A549 (cell line): Measurements from ENCODE around the gene KRT32. TPM values are rescaled to one million over a fixed set of nuclear protein-coding genes. Genes with fewer than 3 reads are reported as not detected.

Experiments
- polyA plus RNA-seq, 4 experiments: library from polyadenylated mRNA; depleted of rRNA in 3 of 4; stranded (reverse); fragments of >200 nt; fragmentation: RNase III in 1 of 4; extraction: RNeasy Plus Mini Kit Qiagen cat#74134 plus additional on column Dnase treatment in 1 of 4; gene quantifications; 2 replicates in 3 of 4; 3 replicates in 1 of 4; pipeline ENCODE4 v1.2.3, GENCODE V29; 2011 to 2017
- small RNA-seq, 6 experiments: library from RNA; depleted of rRNA; stranded (forward); fragments of <200 nt; gene quantifications; one replicate each; pipeline ENCODE3, GENCODE V24; 2012

Gene KRT32
- polyA plus RNA-seq, 2 of the 4 experiments (the other 2 are of a cell fraction): not detected

Small RNA genes lying within 50 kb of the gene (small RNA-seq; reads per million reads assigned to genes)
- gene RNU2-32P: 0.12 to 25.8 (median 4.4) reads per million in 6 experiments

Other genes starting within 250 kb of the KRT32 start
- gene KRTAP9-2, start 240.7 kb downstream of the KRT32 start, polyA plus RNA-seq (2011; rRNA removed): not detected in 2 replicates
- not detected in 3 replicates for gene KRTAP9-2, start 240.7 kb downstream of the KRT32 start, polyA plus RNA-seq (2017; fragmentation: RNase III; extraction: RNeasy Plus Mini Kit Qiagen cat#74134 plus additional on column Dnase treatment)
- not detected in 2 replicates for gene KRTAP9-3, start 234.9 kb downstream of the KRT32 start, polyA plus RNA-seq (2011; rRNA removed)
- gene KRTAP9-3, start 234.9 kb downstream of the KRT32 start, polyA plus RNA-seq (2017; fragmentation: RNase III; extraction: RNeasy Plus Mini Kit Qiagen cat#74134 plus additional on column Dnase treatment): not detected in 3 replicates
- not detected in 2 replicates for gene KRTAP9-8, start 229.4 kb downstream of the KRT32 start, polyA plus RNA-seq (2011; rRNA removed)
- not detected in 3 replicates for gene KRTAP9-8, start 229.4 kb downstream of the KRT32 start, polyA plus RNA-seq (2017; fragmentation: RNase III; extraction: RNeasy Plus Mini Kit Qiagen cat#74134 plus additional on column Dnase treatment)
- not detected in 2 replicates for gene KRTAP9-4, start 217.7 kb downstream of the KRT32 start, polyA plus RNA-seq (2011; rRNA removed)
- gene KRTAP9-4, start 217.7 kb downstream of the KRT32 start, polyA plus RNA-seq (2017; fragmentation: RNase III; extraction: RNeasy Plus Mini Kit Qiagen cat#74134 plus additional on column Dnase treatment): not detected in 3 replicates
- not detected in 2 replicates for gene KRTAP9-9, start 212.0 kb downstream of the KRT32 start, polyA plus RNA-seq (2011; rRNA removed)
- not detected in 3 replicates for gene KRTAP9-9, start 212.0 kb downstream of the KRT32 start, polyA plus RNA-seq (2017; fragmentation: RNase III; extraction: RNeasy Plus Mini Kit Qiagen cat#74134 plus additional on column Dnase treatment)
- not detected in 2 replicates for gene KRTAP9-6, start 202.0 kb downstream of the KRT32 start, polyA plus RNA-seq (2011; rRNA removed)
- gene KRTAP9-6, start 202.0 kb downstream of the KRT32 start, polyA plus RNA-seq (2017; fragmentation: RNase III; extraction: RNeasy Plus Mini Kit Qiagen cat#74134 plus additional on column Dnase treatment): not detected in 3 replicates
- gene KRTAP9-7, start 191.7 kb downstream of the KRT32 start, polyA plus RNA-seq (2011; rRNA removed): not detected in 2 replicates
- not detected in 3 replicates for gene KRTAP9-7, start 191.7 kb downstream of the KRT32 start, polyA plus RNA-seq (2017; fragmentation: RNase III; extraction: RNeasy Plus Mini Kit Qiagen cat#74134 plus additional on column Dnase treatment)
- gene KRTAP29-1, start 164.5 kb downstream of the KRT32 start, polyA plus RNA-seq (2011; rRNA removed): not detected in 2 replicates
- gene KRTAP29-1, start 164.5 kb downstream of the KRT32 start, polyA plus RNA-seq (2017; fragmentation: RNase III; extraction: RNeasy Plus Mini Kit Qiagen cat#74134 plus additional on column Dnase treatment): not detected in 3 replicates
- gene KRTAP16-1, start 158.1 kb downstream of the KRT32 start, polyA plus RNA-seq (2011; rRNA removed): not detected in 2 replicates
- not detected in 3 replicates for gene KRTAP16-1, start 158.1 kb downstream of the KRT32 start, polyA plus RNA-seq (2017; fragmentation: RNase III; extraction: RNeasy Plus Mini Kit Qiagen cat#74134 plus additional on column Dnase treatment)
- not detected in 2 replicates for gene KRTAP17-1, start 151.7 kb downstream of the KRT32 start, polyA plus RNA-seq (2011; rRNA removed)
- not detected in 3 replicates for gene KRTAP17-1, start 151.7 kb downstream of the KRT32 start, polyA plus RNA-seq (2017; fragmentation: RNase III; extraction: RNeasy Plus Mini Kit Qiagen cat#74134 plus additional on column Dnase treatment)
- not detected in 2 replicates for gene KRT33A, start 116.6 kb downstream of the KRT32 start, polyA plus RNA-seq (2011; rRNA removed)
- gene KRT33A, start 116.6 kb downstream of the KRT32 start, polyA plus RNA-seq (2017; fragmentation: RNase III; extraction: RNeasy Plus Mini Kit Qiagen cat#74134 plus additional on column Dnase treatment): not detected in 3 replicates
- gene KRT33B, start 97.6 kb downstream of the KRT32 start, polyA plus RNA-seq (2011; rRNA removed): not detected in 2 replicates
- 0.05 to 0.08 TPM in 2 of 3 replicates, not detected in the other for gene KRT33B, start 97.6 kb downstream of the KRT32 start, polyA plus RNA-seq (2017; fragmentation: RNase III; extraction: RNeasy Plus Mini Kit Qiagen cat#74134 plus additional on column Dnase treatment)
- 0.09 TPM in 2 replicates for gene KRT34, start 85.1 kb downstream of the KRT32 start, polyA plus RNA-seq (2011; rRNA removed)
- gene KRT34, start 85.1 kb downstream of the KRT32 start, polyA plus RNA-seq (2017; fragmentation: RNase III; extraction: RNeasy Plus Mini Kit Qiagen cat#74134 plus additional on column Dnase treatment): 0.17 to 0.33 TPM (median 0.23 TPM) in 3 replicates
- gene KRT31, start 69.8 kb downstream of the KRT32 start, polyA plus RNA-seq (2011; rRNA removed): not detected in 2 replicates
- gene KRT31, start 69.8 kb downstream of the KRT32 start, polyA plus RNA-seq (2017; fragmentation: RNase III; extraction: RNeasy Plus Mini Kit Qiagen cat#74134 plus additional on column Dnase treatment): not detected in 3 replicates
- not detected in 2 replicates for gene KRT37, start 42.8 kb downstream of the KRT32 start, polyA plus RNA-seq (2011; rRNA removed)
- gene KRT37, start 42.8 kb downstream of the KRT32 start, polyA plus RNA-seq (2017; fragmentation: RNase III; extraction: RNeasy Plus Mini Kit Qiagen cat#74134 plus additional on column Dnase treatment): not detected in 3 replicates
- not detected in 2 replicates for gene KRT38, start 26.4 kb downstream of the KRT32 start, polyA plus RNA-seq (2011; rRNA removed)
- gene KRT38, start 26.4 kb downstream of the KRT32 start, polyA plus RNA-seq (2017; fragmentation: RNase III; extraction: RNeasy Plus Mini Kit Qiagen cat#74134 plus additional on column Dnase treatment): not detected in 3 replicates
- not detected in 2 replicates for gene KRT35, start 13.8 kb upstream of the KRT32 start, polyA plus RNA-seq (2011; rRNA removed)
- gene KRT35, start 13.8 kb upstream of the KRT32 start, polyA plus RNA-seq (2017; fragmentation: RNase III; extraction: RNeasy Plus Mini Kit Qiagen cat#74134 plus additional on column Dnase treatment): not detected in 3 replicates
- gene KRT36, start 22.5 kb upstream of the KRT32 start, polyA plus RNA-seq (2011; rRNA removed): not detected in 2 replicates
- gene KRT36, start 22.5 kb upstream of the KRT32 start, polyA plus RNA-seq (2017; fragmentation: RNase III; extraction: RNeasy Plus Mini Kit Qiagen cat#74134 plus additional on column Dnase treatment): not detected in 3 replicates
- 0.06 and 0.08 TPM in 2 replicates for gene KRT13, start 38.2 kb upstream of the KRT32 start, polyA plus RNA-seq (2011; rRNA removed)
- not detected in 3 replicates for gene KRT13, start 38.2 kb upstream of the KRT32 start, polyA plus RNA-seq (2017; fragmentation: RNase III; extraction: RNeasy Plus Mini Kit Qiagen cat#74134 plus additional on column Dnase treatment)
- gene KRT15, start 51.5 kb upstream of the KRT32 start, polyA plus RNA-seq (2011; rRNA removed): 2.1 and 2.6 TPM in 2 replicates
- 0.54 to 1.4 TPM (median 0.62 TPM) in 3 replicates for gene KRT15, start 51.5 kb upstream of the KRT32 start, polyA plus RNA-seq (2017; fragmentation: RNase III; extraction: RNeasy Plus Mini Kit Qiagen cat#74134 plus additional on column Dnase treatment)
- gene KRT19, start 60.9 kb upstream of the KRT32 start, polyA plus RNA-seq (2011; rRNA removed): 23.8 and 26.2 TPM in 2 replicates
- 27.8 to 31.2 TPM (median 29.9 TPM) in 3 replicates for gene KRT19, start 60.9 kb upstream of the KRT32 start, polyA plus RNA-seq (2017; fragmentation: RNase III; extraction: RNeasy Plus Mini Kit Qiagen cat#74134 plus additional on column Dnase treatment)
- not detected in 2 replicates for gene KRT9, start 104.7 kb upstream of the KRT32 start, polyA plus RNA-seq (2011; rRNA removed)
- not detected in 3 replicates for gene KRT9, start 104.7 kb upstream of the KRT32 start, polyA plus RNA-seq (2017; fragmentation: RNase III; extraction: RNeasy Plus Mini Kit Qiagen cat#74134 plus additional on column Dnase treatment)
- 0.04 TPM in 1 of 2 replicates, not detected in the other for gene KRT14, start 119.5 kb upstream of the KRT32 start, polyA plus RNA-seq (2011; rRNA removed)
- 0.07 to 0.10 TPM (median 0.09 TPM) in 3 replicates for gene KRT14, start 119.5 kb upstream of the KRT32 start, polyA plus RNA-seq (2017; fragmentation: RNase III; extraction: RNeasy Plus Mini Kit Qiagen cat#74134 plus additional on column Dnase treatment)
- gene KRT16, start 145.4 kb upstream of the KRT32 start, polyA plus RNA-seq (2011; rRNA removed): 0.21 and 0.28 TPM in 2 replicates
- 0.44 TPM in 1 of 3 replicates, not detected in the others for gene KRT16, start 145.4 kb upstream of the KRT32 start, polyA plus RNA-seq (2017; fragmentation: RNase III; extraction: RNeasy Plus Mini Kit Qiagen cat#74134 plus additional on column Dnase treatment)
- gene KRT17, start 157.2 kb upstream of the KRT32 start, polyA plus RNA-seq (2011; rRNA removed): 0.78 and 1.2 TPM in 2 replicates
- 0.43 to 0.57 TPM (median 0.56 TPM) in 3 replicates for gene KRT17, start 157.2 kb upstream of the KRT32 start, polyA plus RNA-seq (2017; fragmentation: RNase III; extraction: RNeasy Plus Mini Kit Qiagen cat#74134 plus additional on column Dnase treatment)
- 873 and 1,224 TPM in 2 replicates for gene EIF1, start 221.5 kb upstream of the KRT32 start, polyA plus RNA-seq (2011; rRNA removed)
- gene EIF1, start 221.5 kb upstream of the KRT32 start, polyA plus RNA-seq (2017; fragmentation: RNase III; extraction: RNeasy Plus Mini Kit Qiagen cat#74134 plus additional on column Dnase treatment): 827 to 920 TPM (median 834 TPM) in 3 replicates
- gene GAST, start 244.9 kb upstream of the KRT32 start, polyA plus RNA-seq (2011; rRNA removed): not detected in 2 replicates
- gene GAST, start 244.9 kb upstream of the KRT32 start, polyA plus RNA-seq (2017; fragmentation: RNase III; extraction: RNeasy Plus Mini Kit Qiagen cat#74134 plus additional on column Dnase treatment): not detected in 3 replicates